Kidney glomerular epithelial cell (primary cell): ENCODE measurements around the gene ANXA4.
A peak's percentile ranks its signal among the peaks of the same experiment; 100 is the strongest.
"Not testable (repeated sequence)": the region's sequence is repeated elsewhere in the genome, so short reads cannot be mapped to it uniquely, and the experiment has no call there.

Experiments used
- DNase-seq: peaks from one replicate; lab custom pipeline; 2025; lab: John Stamatoyannopoulos, UW

Gene ANXA4

GRCh38 chr2:69720404-69720803, 21.5 kb upstream of the ANXA4 start:
- no peak for DNase-seq

GRCh38 chr2:69721022-69721421, 20.9 kb upstream of the ANXA4 start:
- DNase-seq: no peak

- DNase-seq: no peak
Observed at GRCh38 chr2:69723791-69724190, 18.1 kb upstream of the ANXA4 start.

- peak; percentile 88 for DNase-seq
Observed at GRCh38 chr2:69724540-69725159, 17.3 kb upstream of the ANXA4 start.

- no peak for DNase-seq
Observed at GRCh38 chr2:69725706-69726360, 16.1 kb upstream of the ANXA4 start.

GRCh38 chr2:69729266-69729665, 12.7 kb upstream of the ANXA4 start:
- DNase-seq: no peak

- DNase-seq: no peak
Observed at GRCh38 chr2:69729781-69730180, 12.2 kb upstream of the ANXA4 start.

- no peak for DNase-seq
Observed at GRCh38 chr2:69731147-69731970, 10.6 kb upstream of the ANXA4 start.

- DNase-seq: no peak
Observed at GRCh38 chr2:69733342-69734034, 8.4 kb upstream of the ANXA4 start.

GRCh38 chr2:69734035-69734611, 7.8 kb upstream of the ANXA4 start:
- DNase-seq: peak; percentile 77

GRCh38 chr2:69734854-69735544, 6.9 kb upstream of the ANXA4 start:
- DNase-seq: no peak

GRCh38 chr2:69735686-69736085, 6.2 kb upstream of the ANXA4 start:
- DNase-seq: no peak

GRCh38 chr2:69738149-69738548, 3.8 kb upstream of the ANXA4 start:
- DNase-seq: not testable (repeated sequence)

- DNase-seq: no peak
Observed at GRCh38 chr2:69740502-69740951, 1.4 kb upstream of the ANXA4 start.

- DNase-seq: peak; percentile 61
Observed at GRCh38 chr2:69741229-69741574, 732 bp upstream of the ANXA4 start.

- no peak for DNase-seq
Observed at GRCh38 chr2:69742322-69742952, 503 bp downstream of the ANXA4 start.

- DNase-seq: no peak
Observed at GRCh38 chr2:69743847-69744264, 1.9 kb downstream of the ANXA4 start.

GRCh38 chr2:69744456-69744855, 2.5 kb downstream of the ANXA4 start:
- DNase-seq: no peak

GRCh38 chr2:69745035-69745434, 3.1 kb downstream of the ANXA4 start:
- no peak for DNase-seq

- no peak for DNase-seq
Observed at GRCh38 chr2:69750246-69750645, 8.3 kb downstream of the ANXA4 start.
